GM19099 (cell line): Measurements from ENCODE around the gene KTN1.

Source experiments
- POLR2A ChIP-seq: IDR thresholded peaks from 3 replicates; pipeline ENCODE4 v1.6.1; 2011; ENCODE audit warnings: low read depth; ENCODE audit not compliant: insufficient read length; ENCODE audit errors: extremely low read depth

Gene KTN1

DNA sequence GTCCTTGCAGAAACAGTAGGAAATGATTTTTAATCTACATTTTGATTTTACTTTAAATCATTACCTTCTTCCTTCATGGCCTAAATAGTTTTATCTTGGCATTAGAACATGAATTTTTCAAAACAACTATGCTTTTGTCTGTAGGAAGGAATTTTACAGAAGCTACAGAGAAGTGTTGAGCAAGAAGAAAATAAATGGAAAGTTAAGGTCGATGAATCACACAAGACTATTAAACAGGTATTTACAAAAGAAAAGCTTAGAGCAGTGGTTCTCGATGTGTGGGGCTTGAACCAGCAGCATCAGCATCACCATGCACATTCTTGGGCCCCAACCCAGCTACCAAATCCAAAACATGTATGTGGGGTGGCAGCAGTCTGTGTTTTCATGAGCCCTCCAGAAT is 91.6 kb downstream of the KTN1 start:
- TF ChIP-seq POLR2A, result no peak

DNA sequence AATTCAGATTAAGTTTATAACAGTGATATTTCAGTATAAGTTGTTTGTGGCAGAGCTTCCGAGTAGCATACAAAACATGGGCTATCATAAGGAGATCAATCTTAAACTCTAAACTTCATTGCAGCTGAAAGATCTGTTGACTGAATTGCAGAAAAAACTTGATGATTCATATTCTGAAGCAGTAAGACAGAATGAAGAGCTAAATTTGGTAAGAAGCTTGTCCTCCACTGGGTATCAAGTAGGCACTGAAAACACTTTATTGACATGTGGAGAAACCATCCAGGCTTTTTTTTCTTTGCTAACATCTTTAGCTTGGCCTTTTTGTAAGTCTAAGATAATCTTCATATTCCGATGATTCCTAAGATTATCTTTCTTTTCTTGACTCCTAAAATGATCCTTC is 93.0 kb downstream of the KTN1 start:
- no peak for TF ChIP-seq POLR2A

DNA sequence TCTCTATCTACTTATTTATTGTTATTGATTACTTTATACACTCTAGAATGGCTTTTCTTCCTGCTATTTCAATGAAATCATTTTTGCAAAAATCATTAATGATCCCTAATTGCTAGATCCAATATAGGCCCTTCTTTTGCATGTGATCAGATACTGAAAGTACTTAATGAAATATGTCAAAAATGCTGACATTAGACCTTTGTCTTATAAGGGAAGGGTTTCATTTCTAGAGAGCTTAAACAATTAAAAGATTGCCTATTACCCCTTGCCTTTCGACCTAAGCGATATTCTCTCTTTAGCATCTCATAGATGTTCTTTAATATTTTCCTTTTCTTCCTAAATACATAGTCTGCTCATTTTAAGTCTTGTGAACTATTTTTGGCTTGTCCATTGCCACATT is 101.1 kb downstream of the KTN1 start:
- TF ChIP-seq POLR2A, result no peak

DNA sequence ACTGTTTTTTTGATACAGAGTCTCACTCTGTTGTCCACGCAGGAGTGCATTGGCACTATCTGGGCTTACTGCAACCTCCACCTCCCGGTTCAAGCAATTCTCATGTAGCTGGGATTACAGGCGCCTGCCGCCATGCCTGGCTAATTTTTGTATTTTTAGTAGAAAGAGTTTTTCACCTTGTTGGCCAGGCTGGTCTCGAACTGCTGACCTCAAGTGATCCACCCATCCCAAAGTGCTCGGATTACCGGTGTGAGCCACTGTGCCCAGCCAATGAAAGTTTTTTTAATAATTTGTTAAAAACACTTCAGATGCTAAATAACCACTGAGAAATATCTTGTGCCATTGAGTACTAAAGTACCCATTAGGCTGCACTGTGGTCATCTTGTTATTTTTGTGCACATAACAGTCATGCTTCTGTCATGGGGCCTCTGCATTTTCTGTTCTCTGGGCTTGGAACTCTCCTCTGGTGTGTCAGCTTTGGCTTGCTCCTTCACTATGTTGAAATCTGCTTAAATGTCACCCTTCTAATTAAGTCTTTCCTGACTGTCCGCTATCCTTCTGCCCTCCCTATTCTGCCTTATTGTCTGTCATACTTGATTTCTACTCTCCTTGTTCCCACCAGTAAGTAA is 105.1 kb downstream of the KTN1 start:
- TF ChIP-seq POLR2A, result no peak

DNA sequence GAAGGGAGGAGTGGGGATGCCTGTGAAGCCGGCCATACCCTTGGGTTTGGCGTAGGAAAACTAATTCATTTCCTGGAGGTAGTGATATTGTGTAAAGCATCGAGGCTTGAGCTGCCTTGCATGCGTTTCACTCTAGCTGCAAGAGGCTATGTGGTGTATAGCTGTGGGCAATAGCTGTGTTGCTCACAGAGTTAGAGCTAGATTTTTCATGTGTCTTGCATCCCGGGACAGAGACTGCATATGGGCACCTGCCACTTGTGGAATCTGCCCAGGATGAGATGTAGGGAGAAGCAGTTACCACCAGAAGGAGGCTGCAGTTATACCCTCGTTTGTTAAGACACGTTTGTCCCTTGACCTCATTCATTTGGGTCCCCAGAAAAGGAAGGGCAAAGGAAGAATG is 106.7 kb downstream of the KTN1 start:
- no peak for TF ChIP-seq POLR2A

DNA sequence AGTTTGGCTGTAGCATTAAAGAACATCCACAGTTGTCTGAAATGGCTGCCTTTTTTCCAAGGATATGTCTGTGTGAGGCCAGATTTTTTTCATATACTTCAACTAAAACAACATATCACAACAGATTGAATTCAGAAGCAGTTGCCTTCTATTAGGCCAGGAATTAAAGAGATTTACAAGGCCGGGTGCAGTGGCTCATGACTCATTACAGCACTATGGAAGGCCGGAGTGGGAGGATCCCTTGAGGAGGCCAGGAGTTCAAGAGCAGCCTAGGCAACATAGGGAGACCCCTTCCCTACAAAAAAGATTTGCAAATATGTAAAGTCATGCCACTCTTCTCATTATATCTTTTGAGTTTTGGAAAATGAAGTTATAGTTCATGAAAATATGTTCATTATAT is 108.6 kb downstream of the KTN1 start:
- TF ChIP-seq POLR2A, result no peak

DNA sequence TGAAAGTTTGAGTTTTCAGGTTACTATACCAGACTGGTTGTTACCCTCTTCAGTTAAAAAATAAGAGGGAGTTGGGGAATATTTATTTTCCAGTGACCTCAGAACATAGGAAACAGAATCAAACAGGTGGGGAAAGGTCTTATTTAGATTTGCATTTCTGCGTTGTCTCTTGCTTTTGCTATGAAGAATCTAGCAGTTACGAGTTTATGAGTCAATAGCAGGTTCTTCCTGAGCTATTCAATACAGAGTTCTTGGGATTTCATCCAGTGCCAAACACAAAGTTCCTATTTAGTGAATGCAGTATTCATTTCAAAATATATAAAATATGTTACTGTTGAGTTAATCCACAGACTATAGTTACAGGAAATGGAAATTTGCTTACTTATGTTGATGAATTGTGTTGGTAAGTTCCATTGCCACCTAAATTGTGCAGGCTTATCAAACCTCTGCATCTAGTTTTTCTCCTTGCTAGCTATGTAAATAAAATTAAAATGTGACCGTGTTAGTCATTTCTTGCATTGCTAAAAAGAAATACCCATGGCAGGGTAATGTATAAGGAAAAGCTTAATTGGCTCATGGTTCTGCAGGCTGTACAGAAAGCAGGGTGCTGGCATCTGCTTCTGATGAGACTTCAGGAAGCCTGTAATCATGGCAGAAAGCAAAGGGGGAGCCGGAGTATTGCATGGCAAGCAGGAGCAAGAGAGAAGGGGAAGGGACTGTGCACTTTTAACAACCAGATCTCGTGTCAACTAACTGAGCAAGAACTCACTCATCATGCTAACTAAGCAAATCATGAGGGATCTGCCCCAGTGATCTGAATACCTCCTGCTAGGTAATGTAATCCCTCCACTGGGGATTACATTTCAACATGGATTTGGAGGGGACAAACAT is 110.2 kb downstream of the KTN1 start:
- no peak for TF ChIP-seq POLR2A

DNA sequence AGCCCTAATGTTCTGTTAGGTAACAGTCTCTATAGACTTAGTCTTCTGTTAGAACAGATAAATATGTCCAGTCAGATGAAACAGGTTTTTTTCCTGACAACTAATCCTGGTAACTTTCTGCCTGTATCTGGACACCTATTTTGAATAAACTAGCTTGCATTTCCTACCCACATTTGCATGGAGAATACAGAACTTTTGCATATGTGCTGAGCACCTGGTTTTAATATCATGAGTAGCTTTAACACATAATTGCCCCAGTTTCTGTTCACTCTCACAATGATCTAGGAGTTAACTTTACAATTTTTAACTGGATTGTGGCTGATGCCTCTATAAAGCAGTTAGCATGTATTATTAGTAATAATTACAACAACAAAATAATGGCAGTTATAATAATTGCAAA is 111.7 kb downstream of the KTN1 start:
- TF ChIP-seq POLR2A, result no peak

DNA sequence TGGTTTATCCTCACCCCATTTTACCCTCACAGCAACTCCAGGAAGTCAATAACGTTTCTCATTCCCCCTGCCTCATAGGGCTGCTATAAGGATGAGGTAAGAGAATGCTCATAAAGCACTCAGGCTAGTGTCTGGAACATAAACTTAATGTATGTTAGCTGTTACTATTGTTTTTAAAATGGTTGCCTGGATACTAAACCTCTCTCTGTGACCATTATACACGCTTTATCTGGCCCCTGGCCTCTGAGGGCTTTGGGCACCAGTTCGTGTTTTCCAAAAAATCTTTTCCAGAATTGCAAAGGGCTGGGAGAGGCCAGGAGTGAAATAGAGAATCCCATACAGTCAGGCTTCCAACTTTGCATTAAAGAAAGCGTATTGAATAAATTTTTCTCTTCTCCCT is 113.9 kb downstream of the KTN1 start:
- no peak for TF ChIP-seq POLR2A

DNA sequence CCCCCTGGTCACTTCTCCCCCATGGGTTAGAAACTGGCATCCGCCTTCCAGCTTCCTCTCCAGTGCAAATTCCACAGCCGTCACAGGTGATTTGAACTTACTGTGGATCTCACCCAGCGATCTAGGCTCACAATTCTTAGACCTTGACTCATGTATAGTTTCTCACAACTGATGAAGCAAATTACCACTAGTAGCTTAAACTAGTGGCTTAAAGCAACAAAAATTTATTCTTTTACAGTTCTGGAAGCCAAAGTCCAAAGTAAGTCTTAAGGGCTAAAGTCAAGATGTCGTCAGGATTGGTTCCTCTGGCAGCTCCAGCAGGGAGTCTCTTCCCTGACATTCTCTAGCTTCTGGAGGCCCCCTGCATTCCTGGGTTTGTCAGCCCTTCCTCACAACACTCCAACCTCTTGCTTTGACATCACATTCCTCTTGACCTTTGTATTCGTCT is 117.4 kb downstream of the KTN1 start:
- TF ChIP-seq POLR2A, result no peak

DNA sequence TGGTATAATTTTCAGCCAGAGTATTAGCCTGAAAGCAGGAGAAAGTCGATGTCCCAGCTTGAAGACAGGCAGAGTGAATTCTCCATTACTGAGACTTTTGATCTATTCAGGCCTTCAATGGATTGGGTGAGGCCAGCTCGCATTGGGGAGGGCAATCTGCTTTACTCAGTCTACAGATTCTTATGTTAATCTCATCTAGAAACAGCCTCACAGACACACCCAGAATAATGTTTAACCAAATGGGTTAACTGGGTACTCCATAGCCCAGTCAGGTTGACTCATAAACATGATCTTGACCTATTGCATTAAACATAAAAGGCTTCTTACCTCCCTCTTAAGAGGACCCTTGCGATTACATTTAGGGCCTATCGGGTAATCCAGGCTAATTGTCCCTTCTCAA is 118.0 kb downstream of the KTN1 start:
- no peak for TF ChIP-seq POLR2A

DNA sequence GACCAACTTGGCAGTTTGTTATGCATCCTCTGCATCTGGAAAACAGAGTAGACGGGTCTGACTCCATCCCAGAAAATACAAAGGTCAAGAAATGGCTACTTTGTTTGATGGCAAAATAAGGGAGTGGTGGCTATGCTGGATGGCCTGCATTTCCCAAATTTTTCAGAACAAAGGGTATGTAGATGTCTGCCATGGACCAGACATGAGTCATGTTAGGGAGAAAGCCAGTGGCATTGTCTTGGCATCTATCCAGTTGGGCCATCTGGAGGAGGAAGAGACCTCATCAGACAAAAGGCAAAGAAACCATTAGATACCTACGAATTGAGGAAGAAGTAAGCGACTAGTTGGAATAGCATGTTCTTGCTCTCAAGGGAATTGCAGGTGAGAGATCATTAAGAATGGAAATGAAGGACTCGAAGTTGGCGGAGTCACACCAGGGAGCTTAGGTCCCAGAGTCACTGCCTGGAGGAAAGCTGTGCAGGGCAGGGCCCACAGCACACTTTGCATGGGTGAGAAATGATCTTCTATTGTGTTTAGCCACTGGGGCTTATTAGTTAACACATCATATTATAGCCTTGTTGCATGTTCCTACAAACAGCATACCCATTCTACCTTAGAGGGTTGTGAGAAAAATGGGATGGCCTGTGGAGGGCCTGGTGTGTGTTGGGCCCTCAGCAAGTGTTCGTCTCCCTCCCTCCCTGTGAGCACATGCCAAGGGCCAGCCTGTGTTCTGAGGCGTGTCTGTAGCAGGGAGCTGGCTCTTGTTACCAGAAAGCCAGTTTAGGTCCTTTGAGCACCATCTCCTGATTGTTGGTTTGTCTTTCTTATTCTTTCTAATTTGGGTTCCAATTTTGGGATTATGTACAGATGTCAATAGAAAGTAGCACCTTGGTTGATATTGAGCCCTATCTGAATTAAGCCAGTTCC is 119.4 kb downstream of the KTN1 start:
- TF ChIP-seq POLR2A, result no peak

DNA sequence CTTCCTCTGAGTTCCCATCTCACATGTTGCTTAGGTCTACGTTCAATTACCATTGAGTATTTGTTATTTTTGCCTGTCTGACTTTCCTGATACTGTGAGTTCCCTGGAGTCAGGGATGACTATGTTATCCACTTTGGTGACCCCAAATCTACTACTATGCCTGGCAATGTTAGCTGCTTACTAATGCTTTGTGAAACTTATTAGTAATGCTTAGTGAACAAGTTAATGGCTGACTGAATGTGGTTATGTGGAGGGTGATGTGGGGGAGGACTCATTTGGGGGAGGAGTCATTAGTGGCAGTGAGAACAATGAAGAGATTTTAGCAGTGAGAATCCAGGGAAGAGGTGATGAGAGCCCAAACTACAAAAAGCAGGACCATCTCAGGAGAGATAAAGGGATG is 121.6 kb downstream of the KTN1 start:
- TF ChIP-seq POLR2A, result no peak

DNA sequence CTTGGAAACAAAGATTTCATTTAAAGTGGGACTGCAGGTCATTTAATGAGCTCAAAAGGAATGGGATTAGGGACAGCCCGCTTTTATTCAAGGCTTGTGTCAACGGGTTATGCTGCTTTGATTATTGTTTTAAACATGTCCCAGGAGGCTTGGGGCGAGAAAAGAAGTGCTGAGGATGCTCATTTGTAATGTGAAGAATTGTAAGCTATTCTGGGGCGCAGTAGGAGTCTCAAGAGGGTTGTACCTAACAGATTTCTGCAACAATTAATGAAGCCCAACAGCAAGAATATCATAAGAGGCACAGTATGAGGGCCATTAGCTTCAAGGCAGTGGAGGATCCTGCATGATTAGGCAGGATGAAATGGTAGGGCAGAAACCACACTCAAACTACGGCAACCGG is 122.5 kb downstream of the KTN1 start:
- TF ChIP-seq POLR2A, result no peak

DNA sequence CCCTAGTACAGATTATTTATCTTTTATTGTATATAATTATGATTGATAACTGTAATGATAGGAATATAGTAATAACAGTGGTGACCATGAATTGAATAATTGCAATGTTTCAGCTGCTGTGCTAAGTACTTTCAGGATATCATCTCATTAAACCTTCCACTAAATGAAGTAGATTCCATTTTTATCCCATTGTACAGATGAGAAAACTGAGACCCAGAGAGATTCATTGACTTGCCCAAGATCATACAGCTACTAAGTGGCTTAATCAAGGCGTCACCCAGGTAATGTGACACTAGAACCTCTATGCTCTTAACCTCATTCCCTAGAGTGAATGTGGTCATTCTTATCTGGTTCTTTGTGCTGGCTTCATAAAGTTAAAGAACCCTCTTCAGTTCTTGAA is 124.6 kb downstream of the KTN1 start:
- no peak for TF ChIP-seq POLR2A

DNA sequence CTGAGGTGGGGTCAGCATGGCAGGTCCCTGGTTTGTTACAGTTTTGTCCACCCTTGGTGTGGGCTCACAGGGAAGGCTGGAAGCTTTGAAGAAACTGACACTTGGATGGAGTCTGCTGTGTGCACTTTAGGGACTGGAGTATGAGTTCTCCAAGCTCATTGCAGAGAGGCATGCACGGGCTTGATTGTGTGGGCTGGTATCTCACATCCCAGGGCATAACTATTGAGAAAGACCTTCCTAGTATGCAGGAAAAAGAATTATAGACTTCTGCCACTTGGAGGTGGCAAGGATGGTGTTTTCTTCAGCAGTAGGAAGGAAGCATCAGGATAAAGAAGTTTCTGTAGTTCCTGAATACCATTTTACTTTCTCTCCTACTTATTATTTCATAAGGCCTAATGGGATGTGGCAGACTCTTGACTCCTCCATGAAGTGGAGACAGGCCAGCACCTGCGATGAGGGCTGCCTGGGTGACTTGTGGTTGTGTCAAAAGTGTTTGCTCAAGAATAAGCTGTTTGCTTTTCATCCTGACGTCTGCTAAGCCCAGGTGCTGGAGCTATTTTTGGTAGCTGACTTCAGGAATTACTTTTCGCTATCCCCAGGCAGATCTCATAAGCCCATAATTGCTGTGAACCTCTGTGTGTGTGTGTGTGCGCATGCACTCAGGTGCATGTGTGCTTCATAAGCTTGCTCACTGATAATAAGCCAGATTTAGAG is 125.8 kb downstream of the KTN1 start:
- no peak for TF ChIP-seq POLR2A

DNA sequence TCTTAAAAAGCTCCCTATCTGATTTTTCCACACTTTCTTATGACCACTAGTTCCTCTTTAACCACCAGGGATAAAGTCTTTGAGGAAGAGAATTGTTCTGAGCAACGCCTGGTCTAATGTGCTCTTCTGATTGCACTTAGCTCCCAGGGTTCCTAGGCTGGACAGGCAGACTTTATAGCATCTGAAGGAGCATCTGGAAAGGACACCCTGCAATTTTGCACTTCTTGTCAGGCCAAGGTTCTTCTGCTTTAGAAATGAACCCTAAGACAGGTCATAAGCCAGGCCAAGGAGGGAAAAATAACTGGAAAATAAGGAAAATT is 126.3 kb downstream of the KTN1 start:
- no peak for TF ChIP-seq POLR2A
